Cardiac muscle cell (in vitro differentiated cells and primary cell): ENCODE measurements around the gene ZNF827. TPM values are rescaled to one million over a fixed set of nuclear protein-coding genes. Genes with fewer than 3 reads are reported as not detected.

Source experiments
- DNase-seq, 2 donors: peaks; one replicate each; pipeline versions ENCODE4 v3.0.0 to v3.0.0-alpha.2; 2010 to 2017; ENCODE audit warnings: low read depth in 1 of 2, low spot score in 1 of 2
- H3K27ac ChIP-seq: fragments of 200-600 bp; sonication (generic); 2 replicates; pipeline ENCODE4 v1.5.1; 2016
- H3K27me3 ChIP-seq: fragments of 200-600 bp; sonication (generic); 2 replicates; pipeline ENCODE4 v1.6.0; 2016; ENCODE audit warnings: control low read depth
- H3K36me3 ChIP-seq: fragments of 200-600 bp; sonication (generic); 2 replicates; pipeline ENCODE4 v1.5.1; 2016; ENCODE audit warnings: control low read depth
- H3K4me1 ChIP-seq: fragments of 200-600 bp; sonication (generic); 2 replicates; pipeline ENCODE4 v1.8.1; 2017; ENCODE audit warnings: low read depth, mild to moderate bottlenecking, mixed run types
- H3K4me3 ChIP-seq: fragments of 200-600 bp; sonication (generic); 2 replicates; pipeline ENCODE4 v1.5.1; 2016; ENCODE audit warnings: mild to moderate bottlenecking
- H3K9me3 ChIP-seq: fragments of 200-600 bp; sonication (generic); 2 replicates; pipeline ENCODE4 v1.5.1; 2017; ENCODE audit warnings: low read depth, mild to moderate bottlenecking, control low read depth
- CTCF ChIP-seq: IDR thresholded peaks from 2 replicates; pipeline ENCODE4 v1.5.1; 2012; ENCODE audit warnings: low read depth, mild to moderate bottlenecking, low read length
- polyA plus RNA-seq: library from polyadenylated mRNA; unstranded; fragments of >200 nt; fragmentation: Nextera tagmentation; extraction: Ambion mirVana; gene quantifications from 2 replicates; pipeline ENCODE4 v1.2.1, GENCODE V29; 2016
- total RNA-seq: library from RNA; depleted of rRNA; stranded (reverse); fragments of >200 nt; gene quantifications from 2 replicates; pipeline ENCODE4 v1.2.3, GENCODE V29; 2016

Gene ZNF827
- total and polyA plus RNA-seq, 2 experiments from 2014 or later, result 13.2 to 37.3 TPM

GRCh38 chr4:145808021-145808650 lies 130.5 kb downstream of the ZNF827 start:
- peak in 1 of 2 donors; percentile 89 for DNase-seq
- no peak overlapping the region for H3K4me3 ChIP-seq
- TF ChIP-seq CTCF, result no peak

GRCh38 chr4:145805490-145805889 lies 133.1 kb downstream of the ZNF827 start:
- Histone ChIP-seq H3K27ac (no peak overlapping the region), H3K36me3 (peaks cover 15% of the 10 kb centered on the region), H3K4me1 (peaks cover 7% of the 10 kb centered on the region), H3K4me3 (no peak overlapping the region), H3K27me3 (no peaks in the 10 kb centered on the region), H3K9me3 (no peaks in the 10 kb centered on the region)
- TF ChIP-seq CTCF, result no peak
- DNase-seq, result peak; percentile 25 to 93

More at GRCh38 chr4:145808021-145808650, 130.5 kb downstream of the ZNF827 start:
- H3K27me3 ChIP-seq, result no peaks in the 10 kb centered on the region
- H3K27ac ChIP-seq, result no peak overlapping the region
- H3K4me1 ChIP-seq, result peaks cover 7% of the 10 kb centered on the region
- peaks cover 24% of the 10 kb centered on the region for H3K36me3 ChIP-seq
- H3K9me3 ChIP-seq, result no peaks in the 10 kb centered on the region

DNA sequence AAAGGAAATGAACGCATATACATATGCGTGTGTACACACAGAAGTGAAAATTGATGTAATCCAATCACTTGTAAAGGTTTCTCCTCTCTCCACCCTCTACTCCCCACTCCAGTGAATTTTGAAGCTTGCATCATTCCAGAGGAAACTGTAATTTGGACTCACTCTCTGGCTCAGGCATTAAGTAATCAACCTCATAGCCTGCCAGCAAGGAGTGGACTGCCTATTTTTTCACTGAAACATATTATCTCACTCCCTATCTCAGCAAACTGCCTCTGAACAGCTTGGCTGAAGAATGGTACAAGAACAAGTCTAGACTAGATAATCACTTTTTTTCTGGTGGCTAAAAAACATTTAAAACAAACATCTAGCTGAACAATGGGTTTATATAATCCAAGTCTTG lies 134.5 kb downstream of the ZNF827 start:
- no peaks in the 10 kb centered on the region for H3K27me3 ChIP-seq
- H3K4me1 ChIP-seq, result peaks cover 7% of the 10 kb centered on the region
- peak in 1 of 2 donors; percentile 93 for DNase-seq
- no peak for TF ChIP-seq CTCF
- no peaks in the 10 kb centered on the region for H3K9me3 ChIP-seq
- H3K36me3 ChIP-seq, result peaks cover 10% of the 10 kb centered on the region
- no peak overlapping the region for H3K27ac ChIP-seq
- no peak overlapping the region for H3K4me3 ChIP-seq

GRCh38 chr4:145799223-145799622 lies 139.4 kb downstream of the ZNF827 start:
- Histone ChIP-seq H3K9me3 (no peaks in the 10 kb centered on the region), H3K4me3 (no peak overlapping the region), H3K27ac (no peak overlapping the region), H3K36me3 (peaks cover 3% of the 10 kb centered on the region), H3K27me3 (no peaks in the 10 kb centered on the region), H3K4me1 (no peaks in the 10 kb centered on the region)
- no peak for TF ChIP-seq CTCF
- no peak for DNase-seq

DNA sequence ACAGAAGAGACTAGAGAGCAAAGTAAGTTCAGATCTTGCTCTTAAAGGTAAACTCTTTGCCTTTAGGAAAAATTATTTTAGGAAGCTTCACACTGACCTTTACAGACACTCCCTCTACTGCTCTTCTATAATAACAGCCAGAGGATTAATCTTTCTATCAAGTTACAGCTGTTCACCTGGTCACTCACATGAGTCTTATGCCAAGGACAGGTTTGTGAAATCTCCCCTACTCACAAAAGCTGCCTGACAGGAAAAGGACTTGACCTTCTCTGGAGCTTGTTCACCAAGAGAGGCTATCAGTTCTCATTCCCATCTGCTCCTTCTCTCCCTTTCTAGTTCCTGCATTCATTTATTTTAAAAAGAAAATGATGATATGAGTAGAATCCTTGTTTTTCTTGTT lies 141.3 kb downstream of the ZNF827 start:
- DNase-seq, result no peak
- TF ChIP-seq CTCF, result no peak
- Histone ChIP-seq H3K9me3 (no peaks in the 10 kb centered on the region), H3K4me3 (no peak overlapping the region), H3K4me1 (no peaks in the 10 kb centered on the region), H3K27me3 (no peaks in the 10 kb centered on the region), H3K36me3 (peaks cover 12% of the 10 kb centered on the region), H3K27ac (peak overlapping the region; percentile 8)
